K562 (cell line): Measurements from ENCODE around the gene AMZ1.

Experiments
- KAT8 ChIP-seq: fragments of 450-650 bp; IDR thresholded peaks from 2 replicates; pipeline ENCODE4 v1.6.1; 2016; ENCODE audit warnings: low read depth, mild to moderate bottlenecking
- ZNF449 ChIP-seq: fragments of 250-450 bp; sonication (Bioruptor Pico); IDR thresholded peaks from 2 replicates; pipeline ENCODE4 v1.8.0; 2022; ENCODE audit warnings: moderate library complexity, mild to moderate bottlenecking, inconsistent platforms
- ZNF785 ChIP-seq: fragments of 250-450 bp; sonication (Bioruptor Pico); IDR thresholded peaks from 2 replicates; pipeline ENCODE4 v1.4.0; 2020; ENCODE audit warnings: mild to moderate bottlenecking

GRCh38 chr7:2701832-2702593 lies 14.0 kb downstream of the AMZ1 start:
- TF ChIP-seq ZNF449 (no peak), KAT8 (no peak), ZNF785 (CRISPR knock-in tag) (no peak)
